OCI-LY1 (cell line): ENCODE results near the gene ARL3.

Experiments used
- EZH2 ChIP-seq: fragments of 200-600 bp; sonication (generic), shearing (Covaris generic); IDR thresholded peaks from 2 replicates; pipeline ENCODE4 v1.8.0; 2017; ENCODE audit warnings: borderline replicate concordance, mixed run types, mild to moderate bottlenecking, antibody characterized with exemption, low read length, moderate library complexity, mixed read lengths
- TF ChIP-seq, protein P1 (sequence below): fragments of 200-600 bp; sonication (generic), shearing (Covaris generic); IDR thresholded peaks from 2 replicates; pipeline ENCODE4 v1.5.1; 2017; ENCODE audit warnings: mild to moderate bottlenecking, antibody characterized with exemption, low read length, moderate library complexity, mixed read lengths

DNA sequence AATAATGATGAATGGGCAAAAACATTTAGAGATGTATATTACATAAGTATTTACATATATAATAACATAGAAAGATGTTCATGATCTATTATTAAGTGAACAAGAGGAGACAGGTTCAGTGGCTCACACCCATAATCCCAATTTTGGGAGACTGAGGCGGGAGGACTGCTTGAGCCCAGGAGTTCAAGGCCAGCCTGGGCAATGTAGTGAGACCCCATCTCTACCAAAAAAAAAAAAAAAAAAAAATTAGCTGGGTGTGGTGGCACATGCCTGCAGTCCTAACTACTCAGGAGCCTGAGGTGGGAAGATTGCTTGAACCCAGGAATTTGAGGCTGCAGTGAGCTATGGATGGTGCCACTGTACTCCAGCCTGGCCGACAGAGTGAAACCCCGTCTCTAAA, 12.4 kb downstream of the ARL3 start:
- TF ChIP-seq, protein P1, sequence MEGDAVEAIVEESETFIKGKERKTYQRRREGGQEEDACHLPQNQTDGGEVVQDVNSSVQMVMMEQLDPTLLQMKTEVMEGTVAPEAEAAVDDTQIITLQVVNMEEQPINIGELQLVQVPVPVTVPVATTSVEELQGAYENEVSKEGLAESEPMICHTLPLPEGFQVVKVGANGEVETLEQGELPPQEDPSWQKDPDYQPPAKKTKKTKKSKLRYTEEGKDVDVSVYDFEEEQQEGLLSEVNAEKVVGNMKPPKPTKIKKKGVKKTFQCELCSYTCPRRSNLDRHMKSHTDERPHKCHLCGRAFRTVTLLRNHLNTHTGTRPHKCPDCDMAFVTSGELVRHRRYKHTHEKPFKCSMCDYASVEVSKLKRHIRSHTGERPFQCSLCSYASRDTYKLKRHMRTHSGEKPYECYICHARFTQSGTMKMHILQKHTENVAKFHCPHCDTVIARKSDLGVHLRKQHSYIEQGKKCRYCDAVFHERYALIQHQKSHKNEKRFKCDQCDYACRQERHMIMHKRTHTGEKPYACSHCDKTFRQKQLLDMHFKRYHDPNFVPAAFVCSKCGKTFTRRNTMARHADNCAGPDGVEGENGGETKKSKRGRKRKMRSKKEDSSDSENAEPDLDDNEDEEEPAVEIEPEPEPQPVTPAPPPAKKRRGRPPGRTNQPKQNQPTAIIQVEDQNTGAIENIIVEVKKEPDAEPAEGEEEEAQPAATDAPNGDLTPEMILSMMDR = no peak
- TF ChIP-seq EZH2 = no peak
